CD1c-positive myeloid dendritic cell (primary cell): Measurements from ENCODE around the gene CPZ.
"Not testable (repeated sequence)": the region's sequence is repeated elsewhere in the genome, so short reads cannot be mapped to it uniquely, and the experiment has no call there.

ENCODE experiments used
- DNase-seq: peaks from one replicate; pipeline ENCODE4 v3.0.0-alpha.2; 2016; ENCODE audit errors: extremely low spot score

The CPZ gene

DNA sequence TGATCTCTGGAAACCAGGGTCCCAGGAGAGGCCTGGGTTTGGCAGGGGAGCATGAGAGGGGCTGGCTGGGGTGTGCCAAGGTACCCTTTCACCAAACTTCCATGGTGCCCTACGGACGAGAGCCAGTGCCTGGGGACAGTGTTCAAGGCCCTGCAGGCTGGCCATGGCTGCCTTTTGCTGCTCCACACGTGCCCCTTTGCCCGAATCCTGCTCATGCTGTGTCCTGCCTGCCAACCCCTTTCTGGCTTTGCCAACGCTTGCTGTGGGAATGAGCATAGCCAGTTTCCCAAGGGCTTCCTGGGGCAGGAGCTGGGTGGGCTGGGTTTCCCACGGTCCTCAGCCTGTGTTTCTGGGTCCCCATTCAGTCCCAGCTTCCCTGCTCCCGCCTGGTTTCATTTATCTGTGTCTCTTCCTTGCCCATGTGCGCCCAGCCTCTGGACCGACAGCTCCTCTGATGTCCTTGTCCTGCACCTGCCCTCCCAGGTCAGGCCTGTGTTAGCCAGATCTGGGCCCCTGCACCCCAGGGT lies 17.3 kb downstream of the CPZ start:
- no peak for DNase-seq

DNA sequence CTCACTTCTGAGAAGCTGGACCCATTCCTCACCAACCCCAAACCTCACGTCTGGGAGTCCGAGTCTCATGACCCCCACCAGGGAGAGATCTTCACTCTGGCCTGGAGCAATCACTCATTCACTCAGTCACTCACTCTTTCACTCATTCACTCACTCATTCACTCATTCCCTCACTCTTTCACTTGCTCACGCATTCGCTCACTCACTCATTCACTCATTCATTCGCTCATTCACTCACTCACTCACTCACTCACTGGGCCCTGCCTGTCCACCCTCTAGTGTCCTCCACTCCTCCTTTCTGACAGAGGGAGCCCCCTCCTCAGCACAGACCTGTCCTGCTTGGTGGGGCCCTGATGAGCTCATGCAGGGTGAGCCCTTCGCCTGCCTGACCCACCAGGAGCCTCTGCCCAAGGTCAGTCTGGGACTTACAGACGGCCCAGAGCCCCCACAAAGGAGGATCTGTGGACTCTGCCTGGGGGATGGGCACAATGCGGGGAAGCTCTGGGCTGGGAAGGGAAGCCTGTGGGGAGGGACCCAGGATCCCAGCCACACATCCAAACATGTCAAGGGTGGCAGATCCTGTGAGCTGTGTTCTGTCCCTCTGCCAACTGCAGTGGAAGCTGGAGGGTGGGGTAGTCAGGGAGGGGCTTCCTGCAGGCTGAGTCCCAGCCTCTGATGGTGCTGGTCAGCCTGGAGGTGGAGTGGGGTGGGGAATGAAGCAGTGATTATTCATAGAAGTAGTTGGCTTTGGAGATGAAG lies 18.5 kb downstream of the CPZ start:
- DNase-seq, result no peak

GRCh38 chr4:8612646-8613045 lies 20.1 kb downstream of the CPZ start:
- DNase-seq, result no peak

DNA sequence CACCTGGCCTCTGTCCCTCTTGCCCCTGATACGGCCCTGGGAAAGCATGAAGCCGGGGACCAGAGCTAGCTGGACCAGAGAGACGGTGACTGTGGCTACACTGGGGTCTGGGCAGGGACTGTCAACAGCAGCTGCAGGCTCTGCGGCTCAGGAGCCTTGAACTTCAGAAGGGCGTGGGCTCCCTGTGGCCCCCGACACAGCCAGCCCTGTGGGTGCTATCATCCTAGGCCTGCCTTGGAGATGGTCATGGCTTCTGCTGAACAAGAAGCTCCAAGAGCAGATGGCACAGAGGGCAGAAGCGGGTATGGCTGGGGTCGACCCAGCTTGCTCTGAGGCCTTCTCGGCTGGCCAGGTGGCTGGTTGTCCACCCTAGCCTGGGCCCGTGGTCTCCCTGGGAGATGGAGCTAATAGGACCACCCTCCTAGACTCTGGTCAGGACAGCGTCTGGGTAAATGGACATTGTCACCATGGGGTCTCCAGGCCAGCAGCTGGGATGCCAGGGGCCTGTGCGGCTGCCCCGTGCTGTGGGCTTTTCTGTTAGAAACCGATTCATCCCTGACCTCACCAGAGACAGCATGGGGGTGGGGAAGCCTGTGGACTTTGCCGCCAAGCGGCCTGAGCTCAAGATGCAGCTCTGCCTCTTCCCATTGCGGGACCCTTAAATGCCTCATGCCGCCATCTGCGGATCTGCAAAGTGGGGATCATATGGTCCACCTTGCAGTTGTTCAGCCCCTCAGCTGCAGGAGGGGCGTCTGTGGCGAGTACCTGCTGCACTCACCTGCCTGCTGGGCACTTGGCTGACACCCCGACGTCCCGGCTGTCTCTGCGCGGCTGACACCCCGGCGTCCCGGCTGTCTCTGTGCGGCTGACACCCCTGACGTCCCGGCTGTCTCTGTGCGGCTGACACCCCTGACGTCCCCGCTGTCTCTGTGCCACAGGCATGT lies 21.1 kb downstream of the CPZ start:
- DNase-seq, result no peak

DNA sequence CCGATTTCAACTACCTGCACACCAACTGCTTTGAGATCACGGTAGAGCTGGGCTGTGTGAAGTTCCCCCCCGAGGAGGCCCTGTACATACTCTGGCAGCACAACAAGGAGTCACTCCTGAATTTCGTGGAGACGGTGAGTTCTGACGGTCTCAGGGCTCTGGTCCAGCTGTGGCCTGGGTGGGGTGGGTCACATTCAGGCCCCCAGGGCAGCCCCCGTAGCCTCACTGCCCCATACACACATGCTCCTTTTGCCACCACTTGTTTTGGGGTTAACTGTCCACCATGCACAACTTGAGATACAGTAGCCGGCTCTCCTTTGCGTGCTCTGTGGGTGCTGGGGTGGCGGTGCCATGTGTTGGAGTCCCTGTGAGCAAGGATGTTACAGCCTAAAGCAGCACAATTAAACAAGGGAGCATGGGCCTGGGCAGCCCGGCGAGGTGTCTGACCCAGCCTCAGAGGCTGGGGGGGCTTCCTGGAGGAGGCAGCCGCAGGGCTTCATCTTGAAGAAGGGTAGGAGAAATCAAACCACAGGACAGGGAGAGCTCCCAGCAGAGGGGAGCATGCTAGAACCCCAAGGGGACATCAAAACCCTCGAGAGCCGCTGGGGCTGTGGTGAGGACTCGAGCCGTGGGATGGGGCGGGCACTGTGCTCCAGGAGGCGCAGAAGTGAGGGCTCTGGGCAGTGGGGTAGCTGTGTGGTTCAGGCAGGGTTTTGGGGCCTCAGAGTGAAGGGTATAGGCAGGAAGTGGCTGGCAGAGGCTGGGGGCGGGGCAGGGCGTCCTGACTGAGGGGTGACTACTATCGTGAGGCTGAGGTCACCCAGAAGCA lies 22.0 kb downstream of the CPZ start:
- no peak for DNase-seq

- DNase-seq, result no peak
Measured at GRCh38 chr4:8615366-8615765, 22.8 kb downstream of the CPZ start.

- no peak for DNase-seq
Measured at GRCh38 chr4:8615921-8616787, 23.6 kb downstream of the CPZ start.

- DNase-seq, result no peak
Measured at GRCh38 chr4:8616831-8617230, 24.3 kb downstream of the CPZ start.

DNA sequence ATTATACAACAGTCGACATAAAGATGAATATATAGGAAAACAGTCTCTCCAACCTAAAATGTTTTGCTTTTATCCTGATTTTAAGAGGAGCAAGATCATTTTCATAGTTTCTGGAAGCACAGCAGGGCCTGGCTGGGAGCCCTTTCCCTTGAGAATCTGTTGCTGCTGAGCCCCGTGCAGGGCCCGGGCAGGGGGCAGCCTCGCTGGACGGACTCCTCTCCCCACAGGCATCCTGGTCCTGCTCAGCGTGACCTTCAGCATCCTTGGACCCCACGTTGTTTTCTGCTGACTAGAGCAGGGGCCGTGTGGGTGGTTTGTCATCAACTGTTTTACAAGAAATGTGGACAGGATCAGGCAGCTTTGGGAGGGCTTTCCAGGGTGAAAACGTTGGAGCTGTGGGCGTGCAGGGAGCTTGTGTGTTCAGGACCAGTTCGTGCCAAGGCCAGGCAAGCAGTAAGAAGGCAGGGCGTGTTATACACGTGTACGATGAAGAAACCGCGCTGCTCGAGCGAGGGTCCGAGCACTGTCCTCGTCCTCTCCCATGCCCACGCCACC lies 25.0 kb downstream of the CPZ start:
- DNase-seq, result no peak

DNA sequence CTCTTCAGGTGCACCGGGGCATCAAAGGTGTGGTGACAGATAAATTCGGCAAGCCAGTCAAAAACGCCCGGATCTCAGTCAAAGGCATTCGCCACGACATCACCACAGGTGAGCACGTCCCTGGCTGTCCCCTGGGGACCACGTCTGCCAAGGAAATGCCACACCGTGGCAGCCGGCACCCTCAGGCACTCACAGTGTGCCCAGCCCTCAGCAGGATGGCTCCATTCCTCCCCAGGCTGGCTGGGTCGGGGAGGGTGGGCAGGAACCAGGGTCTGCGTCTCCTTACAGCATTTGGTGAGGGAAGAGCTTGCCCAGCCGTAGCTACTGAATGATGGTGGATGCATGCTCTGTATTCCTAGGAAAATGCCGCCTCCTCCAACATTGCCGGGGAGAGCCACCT lies 25.9 kb downstream of the CPZ start:
- no peak for DNase-seq

DNA sequence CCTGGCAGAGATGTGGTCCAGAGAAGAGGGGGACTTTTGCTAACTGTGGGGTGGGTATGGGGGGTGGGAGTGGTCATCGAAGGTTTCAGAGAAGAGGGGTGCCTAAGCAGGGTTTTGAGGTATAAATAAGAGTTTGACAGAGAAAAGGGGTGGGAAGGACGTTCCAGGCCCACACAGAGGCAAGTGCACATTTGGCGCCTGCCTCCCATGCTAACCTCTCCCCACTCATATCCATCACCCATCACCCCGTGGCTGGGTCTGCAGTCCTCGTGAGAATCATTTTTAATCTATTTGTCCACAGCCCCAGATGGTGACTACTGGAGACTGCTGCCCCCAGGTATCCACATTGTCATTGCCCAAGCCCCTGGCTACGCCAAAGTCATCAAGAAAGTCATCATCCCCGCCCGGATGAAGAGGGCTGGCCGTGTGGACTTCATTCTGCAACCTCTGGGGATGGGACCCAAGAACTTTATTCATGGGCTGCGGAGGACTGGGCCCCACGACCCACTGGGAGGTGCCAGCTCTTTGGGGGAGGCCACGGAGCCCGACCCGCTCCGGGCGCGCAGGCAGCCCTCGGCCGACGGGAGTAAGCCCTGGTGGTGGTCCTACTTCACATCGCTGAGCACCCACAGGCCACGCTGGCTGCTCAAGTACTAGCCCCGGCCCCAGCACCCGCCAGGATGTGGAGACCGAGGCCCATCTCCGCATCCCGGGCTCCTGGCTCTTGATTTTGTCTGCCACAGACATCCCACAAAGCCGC lies 26.6 kb downstream of the CPZ start:
- no peak for DNase-seq

- not testable (repeated sequence) for DNase-seq
Measured at GRCh38 chr4:8621135-8621534, 28.6 kb downstream of the CPZ start.

DNA sequence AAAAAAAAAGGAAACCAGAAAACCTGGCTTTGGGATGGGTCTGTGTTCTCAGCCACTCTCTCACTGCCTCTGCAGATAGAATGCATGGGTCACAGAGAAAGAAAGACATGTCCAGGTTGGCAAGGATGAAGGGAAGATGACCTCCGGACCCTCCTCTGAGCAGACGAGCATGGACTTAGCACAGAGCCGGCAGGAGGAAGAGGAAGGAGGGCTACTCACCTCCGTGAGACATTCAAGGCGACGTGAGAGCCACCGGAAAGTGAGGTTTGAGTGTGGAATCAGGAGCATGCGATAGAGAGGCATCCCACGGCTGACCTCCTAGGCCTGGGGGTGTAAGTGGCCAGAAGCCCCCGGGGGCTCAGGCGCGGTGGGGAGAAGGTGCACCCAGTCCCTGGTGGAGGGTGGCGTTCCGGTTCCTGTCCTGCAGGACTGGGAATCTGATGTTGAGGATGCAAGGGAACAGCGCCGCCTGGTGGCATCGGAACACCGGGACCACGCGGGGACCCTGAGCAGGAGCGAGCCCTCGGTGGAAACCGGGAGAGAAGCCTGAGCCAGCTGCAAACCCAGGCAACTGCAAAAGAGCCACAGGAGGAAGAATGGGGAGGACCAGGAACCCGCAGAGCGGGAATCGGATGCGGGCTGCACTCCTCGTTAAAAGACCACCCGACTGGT lies 32.2 kb downstream of the CPZ start:
- DNase-seq, result not testable (repeated sequence)

DNA sequence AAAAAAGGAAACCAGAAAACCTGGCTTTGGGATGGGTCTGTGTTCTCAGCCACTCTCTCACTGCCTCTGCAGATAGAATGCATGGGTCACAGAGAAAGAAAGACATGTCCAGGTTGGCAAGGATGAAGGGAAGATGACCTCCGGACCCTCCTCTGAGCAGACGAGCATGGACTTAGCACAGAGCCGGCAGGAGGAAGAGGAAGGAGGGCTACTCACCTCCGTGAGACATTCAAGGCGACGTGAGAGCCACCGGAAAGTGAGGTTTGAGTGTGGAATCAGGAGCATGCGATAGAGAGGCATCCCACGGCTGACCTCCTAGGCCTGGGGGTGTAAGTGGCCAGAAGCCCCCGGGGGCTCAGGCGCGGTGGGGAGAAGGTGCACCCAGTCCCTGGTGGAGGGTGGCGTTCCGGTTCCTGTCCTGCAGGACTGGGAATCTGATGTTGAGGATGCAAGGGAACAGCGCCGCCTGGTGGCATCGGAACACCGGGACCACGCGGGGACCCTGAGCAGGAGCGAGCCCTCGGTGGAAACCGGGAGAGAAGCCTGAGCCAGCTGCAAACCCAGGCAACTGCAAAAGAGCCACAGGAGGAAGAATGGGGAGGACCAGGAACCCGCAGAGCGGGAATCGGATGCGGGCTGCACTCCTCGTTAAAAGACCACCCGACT lies 37.8 kb downstream of the CPZ start:
- DNase-seq, result not testable (repeated sequence)

GRCh38 chr4:8631896-8632295 lies 39.3 kb downstream of the CPZ start:
- DNase-seq, result not testable (repeated sequence)

- not testable (repeated sequence) for DNase-seq
Measured at GRCh38 chr4:8634773-8635172, 42.2 kb downstream of the CPZ start.

- DNase-seq, result not testable (repeated sequence)
Measured at GRCh38 chr4:8635897-8636554, 43.5 kb downstream of the CPZ start.

- no peak for DNase-seq
Measured at GRCh38 chr4:8637456-8637984, 45.0 kb downstream of the CPZ start.
